GM12865 (cell line): ENCODE data around the gene MAPK8.

Source experiments
- DNase-seq: peaks from one replicate; pipeline ENCODE4 v3.0.0; 2010; ENCODE audit warnings: low read depth
- H3K4me3 ChIP-seq: 2 replicates; pipeline ENCODE4 v1.5.1; 2011; ENCODE audit warnings: mild to moderate bottlenecking, low read depth, low read length, control low read depth
- TF ChIP-seq, protein P1 (sequence below): IDR thresholded peaks from 2 replicates; pipeline ENCODE4 v1.5.1; 2011; ENCODE audit warnings: low read length, control low read depth, low read depth, inconsistent platforms; ENCODE audit not compliant: insufficient read depth; ENCODE audit errors: missing control alignments

Gene MAPK8

DNA sequence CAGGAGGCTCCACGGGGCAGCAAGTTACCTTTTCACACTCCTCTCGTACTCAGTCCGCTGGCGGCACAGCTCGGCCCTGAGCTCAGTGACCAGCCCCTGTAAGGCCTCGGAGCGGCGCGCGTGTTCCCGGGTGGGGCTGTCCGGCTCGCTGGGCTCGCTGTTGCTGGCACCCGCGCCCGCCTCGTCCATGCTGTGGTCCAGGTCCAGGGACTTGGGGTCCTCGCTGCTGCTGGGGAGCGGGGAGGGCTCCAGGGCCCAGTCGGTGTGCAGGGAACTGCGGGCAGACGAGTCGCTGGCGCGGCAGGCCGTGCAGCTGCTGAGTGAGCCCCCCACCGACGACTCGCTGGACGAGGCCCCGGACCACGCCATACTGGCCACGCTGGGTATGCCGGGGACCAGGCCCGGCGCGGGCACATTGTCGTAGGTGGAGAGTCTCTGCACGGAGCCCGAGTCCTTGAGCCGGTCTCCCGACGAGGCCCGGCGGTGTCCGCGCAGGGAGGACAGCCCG, 143.8 kb downstream of the MAPK8 start:
- H3K4me3 ChIP-seq: no peak overlapping the region
- DNase-seq: no peak
- TF ChIP-seq, protein P1, sequence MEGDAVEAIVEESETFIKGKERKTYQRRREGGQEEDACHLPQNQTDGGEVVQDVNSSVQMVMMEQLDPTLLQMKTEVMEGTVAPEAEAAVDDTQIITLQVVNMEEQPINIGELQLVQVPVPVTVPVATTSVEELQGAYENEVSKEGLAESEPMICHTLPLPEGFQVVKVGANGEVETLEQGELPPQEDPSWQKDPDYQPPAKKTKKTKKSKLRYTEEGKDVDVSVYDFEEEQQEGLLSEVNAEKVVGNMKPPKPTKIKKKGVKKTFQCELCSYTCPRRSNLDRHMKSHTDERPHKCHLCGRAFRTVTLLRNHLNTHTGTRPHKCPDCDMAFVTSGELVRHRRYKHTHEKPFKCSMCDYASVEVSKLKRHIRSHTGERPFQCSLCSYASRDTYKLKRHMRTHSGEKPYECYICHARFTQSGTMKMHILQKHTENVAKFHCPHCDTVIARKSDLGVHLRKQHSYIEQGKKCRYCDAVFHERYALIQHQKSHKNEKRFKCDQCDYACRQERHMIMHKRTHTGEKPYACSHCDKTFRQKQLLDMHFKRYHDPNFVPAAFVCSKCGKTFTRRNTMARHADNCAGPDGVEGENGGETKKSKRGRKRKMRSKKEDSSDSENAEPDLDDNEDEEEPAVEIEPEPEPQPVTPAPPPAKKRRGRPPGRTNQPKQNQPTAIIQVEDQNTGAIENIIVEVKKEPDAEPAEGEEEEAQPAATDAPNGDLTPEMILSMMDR: no peak

DNA sequence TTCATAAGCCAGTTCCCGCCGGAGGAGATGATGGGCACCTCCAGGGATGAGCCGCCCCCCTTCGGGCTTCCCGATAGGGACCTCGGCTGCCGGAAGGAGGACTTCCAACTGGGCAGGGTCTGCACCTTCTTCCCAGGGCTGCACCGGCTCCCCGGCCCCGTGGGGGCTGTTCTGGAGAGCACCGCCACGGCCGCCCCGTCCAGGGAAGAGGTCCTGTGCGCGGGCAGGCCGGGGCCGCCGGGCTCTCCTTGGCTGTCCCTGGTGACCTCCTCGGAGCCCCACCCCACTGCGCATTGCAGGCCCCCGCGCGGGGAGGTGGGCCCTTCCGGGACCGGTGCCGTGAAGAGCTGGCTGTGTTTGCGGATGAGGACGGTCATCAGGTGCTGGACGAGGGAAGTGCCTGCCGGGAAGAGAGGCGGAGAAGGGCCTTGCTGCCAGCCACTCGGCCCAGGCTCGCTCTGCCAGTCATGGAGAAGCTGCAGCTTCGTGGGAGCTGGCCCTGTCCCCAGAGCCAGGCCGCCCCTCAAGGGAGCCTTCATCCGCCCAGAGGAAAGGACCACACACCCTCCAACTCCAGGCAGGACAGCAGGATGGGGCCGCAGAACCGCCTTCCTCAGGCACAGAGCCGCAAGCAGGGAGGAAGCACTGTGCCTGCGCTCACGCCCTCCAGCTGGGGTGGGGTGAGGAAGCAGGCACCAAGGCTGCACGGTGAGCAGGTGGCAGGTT, 144.4 kb downstream of the MAPK8 start:
- TF ChIP-seq, protein P1: no peak
- no peak for DNase-seq
- H3K4me3 ChIP-seq: no peak overlapping the region

DNA sequence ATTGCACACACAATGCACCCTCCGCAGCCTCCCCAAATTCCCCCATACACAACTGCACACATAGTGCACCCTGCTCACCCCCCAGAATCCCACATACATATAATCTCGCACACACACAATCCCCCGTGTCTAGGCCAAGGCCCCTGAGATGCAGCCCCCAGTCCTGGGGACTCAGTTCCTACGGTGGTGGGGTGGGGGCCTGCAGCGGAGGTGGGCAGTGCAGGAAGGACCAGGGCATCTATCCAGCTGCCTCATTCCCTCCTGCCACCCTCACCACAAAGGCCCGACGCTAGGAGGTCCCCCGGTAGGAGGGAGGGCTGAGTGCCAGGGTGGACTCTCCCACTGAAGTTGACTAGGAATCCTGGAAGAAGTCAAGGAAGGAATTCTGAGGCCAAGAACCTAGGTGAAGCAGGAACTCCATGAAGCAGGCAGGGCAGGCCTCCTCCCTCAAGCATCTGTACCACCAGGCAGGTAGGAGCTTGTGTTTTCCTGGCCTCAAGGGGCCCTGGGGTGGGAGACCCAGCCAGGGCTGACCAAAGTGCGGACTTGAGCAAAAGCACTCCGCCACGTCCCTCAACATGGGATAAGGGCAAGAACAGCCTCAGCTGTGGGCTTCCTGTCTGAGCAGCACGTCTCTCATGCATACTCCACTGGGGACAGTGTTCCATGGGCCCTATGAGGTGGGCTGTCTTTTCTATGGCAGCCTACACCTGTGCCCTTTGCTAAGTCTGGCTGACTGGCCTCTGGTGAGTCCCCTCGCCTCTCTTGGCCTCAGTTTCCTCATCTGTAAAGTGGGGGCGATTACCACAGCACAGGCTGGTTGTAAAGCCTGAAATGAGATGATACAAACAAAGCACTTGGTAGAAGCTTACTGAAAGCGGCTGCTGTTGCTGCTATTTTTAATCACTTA, 145.7 kb downstream of the MAPK8 start:
- DNase-seq: no peak
- H3K4me3 ChIP-seq: no peak overlapping the region
- TF ChIP-seq, protein P1: no peak

DNA sequence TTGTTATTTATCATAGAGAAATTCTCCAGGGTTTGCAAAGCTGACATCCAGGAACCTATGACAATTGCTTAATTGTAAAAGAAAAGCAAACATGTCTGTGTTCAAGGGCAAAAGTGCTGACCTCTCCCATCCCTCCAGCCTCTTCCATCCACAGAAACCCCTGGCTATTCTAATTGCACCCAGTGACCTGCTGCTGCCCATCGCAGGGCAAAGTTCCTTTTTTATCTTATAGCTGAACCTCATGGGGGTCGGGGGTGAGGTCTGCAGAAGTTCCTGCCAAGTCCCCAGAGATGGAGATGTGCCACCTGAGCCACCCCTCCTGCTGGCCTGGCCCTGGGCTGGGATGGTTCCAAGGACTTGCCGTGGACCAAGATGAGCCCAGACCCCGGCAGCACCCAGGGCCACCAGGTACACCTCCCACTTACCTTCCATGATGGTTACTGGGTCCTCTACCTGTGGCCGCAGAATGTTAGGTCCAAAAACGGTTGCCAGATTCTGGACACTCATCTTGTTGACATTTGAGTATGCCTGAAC, 146.5 kb downstream of the MAPK8 start:
- H3K4me3 ChIP-seq: no peak overlapping the region
- no peak for DNase-seq
- TF ChIP-seq, protein P1: no peak

DNA sequence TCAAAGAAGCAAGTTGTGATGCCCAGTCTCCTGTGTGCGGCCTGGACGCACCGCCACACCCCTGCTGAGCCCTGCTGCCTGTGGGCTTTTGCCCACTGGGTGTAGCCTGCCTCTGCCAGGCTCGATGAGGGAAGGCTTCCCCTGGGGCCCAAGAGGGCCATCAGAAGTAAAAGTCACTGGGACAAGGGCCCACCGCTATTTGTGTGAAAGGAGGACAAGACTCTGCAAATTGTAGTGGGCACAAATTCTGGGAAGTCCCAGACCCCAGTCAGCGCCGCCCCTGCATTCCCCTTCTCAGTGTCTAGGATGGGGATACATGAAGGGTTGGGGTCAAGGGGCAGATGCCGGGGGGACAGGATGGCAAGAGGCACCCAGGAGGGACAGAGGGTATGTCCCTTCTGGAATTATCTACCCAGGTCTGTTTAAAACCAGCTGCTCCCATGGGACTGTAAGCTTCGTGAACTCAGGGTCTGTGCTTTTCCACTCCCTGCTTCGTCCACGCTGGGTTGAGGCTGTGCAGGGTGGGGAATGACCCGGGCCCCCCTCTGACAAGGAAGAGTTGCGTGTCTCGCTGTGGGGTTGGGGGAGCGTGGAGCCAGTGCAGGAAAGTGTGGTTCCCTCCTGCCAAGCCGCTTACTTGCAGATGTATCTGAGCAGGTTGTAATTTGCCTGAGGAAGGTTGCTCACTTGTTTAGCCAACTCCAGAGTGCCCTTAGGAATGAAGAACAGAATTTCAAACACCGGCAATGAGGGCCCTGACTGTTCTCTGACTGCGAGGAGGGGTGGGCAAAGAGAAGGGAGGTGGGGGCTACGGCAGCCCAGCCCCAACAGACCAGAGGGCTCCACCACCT, 147.2 kb downstream of the MAPK8 start:
- H3K4me3 ChIP-seq: no peak overlapping the region
- TF ChIP-seq, protein P1: no peak
- no peak for DNase-seq
